Upper lobe of right lung (tissue), 1 donor: ENCODE measurements around the gene KRTAP2-4. TPM values are rescaled to one million over a fixed set of nuclear protein-coding genes. Genes with fewer than 3 reads are reported as not detected.
A peak's percentile ranks its signal among the peaks of the same experiment; 100 is the strongest.
"Not testable (repeated sequence)": the region's sequence is repeated elsewhere in the genome, so short reads cannot be mapped to it uniquely, and the experiment has no call there.

Experiments used
- ATAC-seq: fragments of 200-7000 bp; cut with Tn5 transposase; one replicate; pipeline ENCODE4 v1.9.1; 2020; ENCODE audit warnings: mild to moderate bottlenecking, moderate library complexity
- DNase-seq: peaks from one replicate; pipeline ENCODE4 v3.0.0-alpha.2; 2020
- H3K27ac ChIP-seq: fragments of 200-600 bp; one replicate; pipeline ENCODE4 v1.8.0; 2022
- H3K27me3 ChIP-seq: fragments of 200-600 bp; one replicate; pipeline ENCODE4 v1.8.0; 2022; ENCODE audit warnings: mild to moderate bottlenecking
- H3K36me3 ChIP-seq: fragments of 200-600 bp; one replicate; pipeline ENCODE4 v1.8.0; 2022
- H3K4me1 ChIP-seq: fragments of 200-600 bp; one replicate; pipeline ENCODE4 v1.8.0; 2022
- H3K4me3 ChIP-seq: fragments of 200-600 bp; one replicate; pipeline ENCODE4 v1.8.0; 2022; ENCODE audit warnings: mild to moderate bottlenecking
- H3K9me3 ChIP-seq: fragments of 200-600 bp; one replicate; pipeline ENCODE4 v1.8.0; 2022
- intact Hi-C: fragments of 100-400 bp; cut with DNase I; formaldehyde crosslinking; loops from one replicate; pipeline ENCODE4 v1.11.0; 2022
- total RNA-seq: library from RNA; stranded (reverse); fragmentation: NEBNext Ultra II Directional; extraction: Animal tissue kit (Norgen Biotek cat#: 25700); gene quantifications from one replicate; pipeline ENCODE4 v1.2.1, GENCODE V29; 2021
- TF ChIP-seq, protein P1 (sequence below): fragments of 200-600 bp; IDR thresholded peaks from one replicate; pipeline ENCODE4 v1.8.0; 2022; ENCODE audit warnings: antibody characterized with exemption
- donor health status: DM: no; HTN: yes; CAD: no; lungs with severe emphysema.

KRTAP2-4 gene
- total RNA-seq, 1 donor from 2014 or later = not detected

DNA sequence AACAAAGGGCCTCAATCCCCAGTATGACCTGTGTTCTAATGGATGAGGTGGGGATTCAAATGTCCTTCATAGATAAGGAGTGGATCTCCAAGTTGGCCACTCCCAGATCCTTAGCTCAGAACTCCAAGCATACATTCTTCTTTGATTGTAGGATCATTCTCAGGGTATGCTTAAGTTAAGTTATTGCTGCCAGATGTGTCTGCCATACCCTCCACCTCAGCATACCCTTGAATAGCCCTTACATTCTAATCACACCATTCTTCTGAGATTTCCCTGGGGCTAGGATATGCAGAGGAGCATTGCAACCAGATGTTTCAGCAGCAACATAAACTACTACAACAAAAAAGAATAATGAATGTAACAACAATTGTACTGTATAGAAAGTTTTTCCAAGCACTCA is 1.6 kb upstream of the KRTAP2-4 start:
- TF ChIP-seq, protein P1, sequence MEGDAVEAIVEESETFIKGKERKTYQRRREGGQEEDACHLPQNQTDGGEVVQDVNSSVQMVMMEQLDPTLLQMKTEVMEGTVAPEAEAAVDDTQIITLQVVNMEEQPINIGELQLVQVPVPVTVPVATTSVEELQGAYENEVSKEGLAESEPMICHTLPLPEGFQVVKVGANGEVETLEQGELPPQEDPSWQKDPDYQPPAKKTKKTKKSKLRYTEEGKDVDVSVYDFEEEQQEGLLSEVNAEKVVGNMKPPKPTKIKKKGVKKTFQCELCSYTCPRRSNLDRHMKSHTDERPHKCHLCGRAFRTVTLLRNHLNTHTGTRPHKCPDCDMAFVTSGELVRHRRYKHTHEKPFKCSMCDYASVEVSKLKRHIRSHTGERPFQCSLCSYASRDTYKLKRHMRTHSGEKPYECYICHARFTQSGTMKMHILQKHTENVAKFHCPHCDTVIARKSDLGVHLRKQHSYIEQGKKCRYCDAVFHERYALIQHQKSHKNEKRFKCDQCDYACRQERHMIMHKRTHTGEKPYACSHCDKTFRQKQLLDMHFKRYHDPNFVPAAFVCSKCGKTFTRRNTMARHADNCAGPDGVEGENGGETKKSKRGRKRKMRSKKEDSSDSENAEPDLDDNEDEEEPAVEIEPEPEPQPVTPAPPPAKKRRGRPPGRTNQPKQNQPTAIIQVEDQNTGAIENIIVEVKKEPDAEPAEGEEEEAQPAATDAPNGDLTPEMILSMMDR = no peak

DNA sequence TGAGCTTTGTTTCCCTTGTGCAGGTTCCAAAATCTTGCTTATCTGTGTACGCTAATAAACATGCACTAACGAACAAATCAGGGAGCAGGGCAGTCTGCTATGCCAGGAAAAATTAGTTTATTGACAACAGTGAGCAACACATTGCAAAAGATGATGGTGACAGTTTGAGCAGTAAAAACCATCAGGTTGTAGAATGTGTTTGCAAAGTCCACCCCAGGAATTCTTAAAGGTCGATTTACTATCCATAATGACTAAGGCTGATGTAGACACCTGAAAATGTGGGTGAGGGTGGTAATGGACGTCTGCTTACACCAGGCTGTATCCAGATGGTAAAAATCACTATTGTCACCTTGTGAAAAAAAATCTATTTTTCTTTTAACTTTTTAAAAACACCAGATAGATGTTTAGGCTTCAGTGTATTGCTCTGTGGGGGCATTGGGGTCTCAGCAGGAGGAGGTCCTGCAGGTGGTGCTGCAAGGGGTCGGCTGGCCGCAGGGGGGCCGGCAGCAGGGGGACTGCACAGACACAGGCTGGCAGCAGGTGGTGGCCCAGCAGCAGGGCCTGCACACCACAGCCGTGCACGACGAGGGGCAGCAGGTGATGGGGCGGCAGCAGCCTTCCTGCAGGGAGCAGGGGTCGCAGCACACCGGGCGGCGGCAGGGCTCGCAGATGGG is 526 bp downstream of the KRTAP2-4 start:
- DNase-seq, H3K9me3 ChIP-seq, H3K4me1 ChIP-seq, intact Hi-C loops, H3K4me3 ChIP-seq, H3K36me3 ChIP-seq, H3K27ac ChIP-seq, ATAC-seq: not testable (repeated sequence)
- peaks cover 12% of the 10 kb centered on the region for H3K27me3 ChIP-seq

More for the DNA sequence above, 1.6 kb upstream of the KRTAP2-4 start:
- ATAC-seq (no peak), DNase-seq (no peak)
- Histone ChIP-seq H3K4me3 (no peak overlapping the region), H3K9me3 (no peaks in the 10 kb centered on the region), H3K36me3 (no peaks in the 10 kb centered on the region), H3K27ac (no peak overlapping the region), H3K4me1 (no peaks in the 10 kb centered on the region), H3K27me3 (peaks cover 6% of the 10 kb centered on the region)
- intact Hi-C loops = no loop called here

- peaks cover 12% of the 10 kb centered on the region for H3K27me3 ChIP-seq
- no peaks in the 10 kb centered on the region for H3K36me3 ChIP-seq
- no peak overlapping the region for H3K27ac ChIP-seq
- TF ChIP-seq, protein P1 = no peak
- ATAC-seq (no peak), DNase-seq (no peak)
- H3K9me3 ChIP-seq = no peaks in the 10 kb centered on the region
- H3K4me1 ChIP-seq = no peaks in the 10 kb centered on the region
- H3K4me3 ChIP-seq = no peak overlapping the region
- intact Hi-C loops = no loop called here
Measured at GRCh38 chr17:41064301-41064700, 1.4 kb downstream of the KRTAP2-4 start.

DNA sequence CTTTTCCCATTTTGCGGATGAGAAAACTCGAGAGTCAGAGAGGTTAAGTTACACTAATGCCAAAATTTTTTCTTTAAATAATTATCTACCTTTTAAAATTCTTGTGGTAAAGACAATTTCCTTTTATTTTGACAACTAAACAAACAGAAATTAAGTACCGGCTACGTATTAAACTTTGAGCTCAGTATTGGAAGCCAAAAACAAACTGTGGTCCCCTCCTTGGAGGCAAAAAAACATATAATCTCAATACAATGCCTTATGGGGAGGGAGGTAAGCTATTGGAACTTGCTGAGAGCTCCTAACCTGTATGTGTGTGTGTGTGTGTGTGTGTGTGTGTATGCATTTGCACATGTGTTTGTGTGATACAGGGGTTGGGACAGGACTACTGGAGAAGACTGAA is 2.2 kb downstream of the KRTAP2-4 start:
- H3K27me3 ChIP-seq = peaks cover 12% of the 10 kb centered on the region
- TF ChIP-seq, protein P1 = no peak
- no peak overlapping the region for H3K4me3 ChIP-seq
- no peaks in the 10 kb centered on the region for H3K36me3 ChIP-seq
- H3K27ac ChIP-seq = no peak overlapping the region
- intact Hi-C loops = no loop called here
- H3K4me1 ChIP-seq = no peaks in the 10 kb centered on the region
- DNase-seq (no peak), ATAC-seq (no peak)
- H3K9me3 ChIP-seq = no peaks in the 10 kb centered on the region

DNA sequence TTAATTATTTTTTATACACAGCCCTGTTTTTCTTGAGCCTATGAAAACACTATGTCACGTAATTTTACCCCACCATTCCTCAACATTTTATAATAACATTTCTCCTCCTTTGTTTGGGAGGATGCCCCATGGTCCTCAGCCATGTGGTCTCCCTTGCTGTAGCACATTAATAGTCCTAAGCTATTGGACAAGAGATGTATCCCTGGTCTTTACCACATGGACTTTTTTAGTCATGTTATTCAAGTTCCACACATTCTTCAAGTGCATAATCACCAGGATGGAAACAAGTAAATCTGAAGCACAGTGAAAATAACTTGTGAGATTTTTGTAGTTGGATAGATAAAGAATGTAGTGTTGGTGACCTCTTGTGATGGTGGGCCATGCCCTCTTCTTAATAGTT is 3.7 kb downstream of the KRTAP2-4 start:
- no peaks in the 10 kb centered on the region for H3K36me3 ChIP-seq
- H3K4me1 ChIP-seq = no peaks in the 10 kb centered on the region
- H3K9me3 ChIP-seq = no peaks in the 10 kb centered on the region
- intact Hi-C loops = no loop called here
- H3K4me3 ChIP-seq = no peak overlapping the region
- H3K27me3 ChIP-seq = peaks cover 12% of the 10 kb centered on the region
- no peak for ATAC-seq
- no peak overlapping the region for H3K27ac ChIP-seq
- DNase-seq = no peak
- TF ChIP-seq, protein P1 = no peak

GRCh38 chr17:41060052-41060604 is 5.6 kb downstream of the KRTAP2-4 start, which contains the start of gene KRTAP2-3:
KRTAP2-3 (minus strand) TSS chr17:41060114; CDS start chr17:41060050, 64 bp downstream.
- no peak for DNase-seq
- intact Hi-C loops = no loop called here

DNA sequence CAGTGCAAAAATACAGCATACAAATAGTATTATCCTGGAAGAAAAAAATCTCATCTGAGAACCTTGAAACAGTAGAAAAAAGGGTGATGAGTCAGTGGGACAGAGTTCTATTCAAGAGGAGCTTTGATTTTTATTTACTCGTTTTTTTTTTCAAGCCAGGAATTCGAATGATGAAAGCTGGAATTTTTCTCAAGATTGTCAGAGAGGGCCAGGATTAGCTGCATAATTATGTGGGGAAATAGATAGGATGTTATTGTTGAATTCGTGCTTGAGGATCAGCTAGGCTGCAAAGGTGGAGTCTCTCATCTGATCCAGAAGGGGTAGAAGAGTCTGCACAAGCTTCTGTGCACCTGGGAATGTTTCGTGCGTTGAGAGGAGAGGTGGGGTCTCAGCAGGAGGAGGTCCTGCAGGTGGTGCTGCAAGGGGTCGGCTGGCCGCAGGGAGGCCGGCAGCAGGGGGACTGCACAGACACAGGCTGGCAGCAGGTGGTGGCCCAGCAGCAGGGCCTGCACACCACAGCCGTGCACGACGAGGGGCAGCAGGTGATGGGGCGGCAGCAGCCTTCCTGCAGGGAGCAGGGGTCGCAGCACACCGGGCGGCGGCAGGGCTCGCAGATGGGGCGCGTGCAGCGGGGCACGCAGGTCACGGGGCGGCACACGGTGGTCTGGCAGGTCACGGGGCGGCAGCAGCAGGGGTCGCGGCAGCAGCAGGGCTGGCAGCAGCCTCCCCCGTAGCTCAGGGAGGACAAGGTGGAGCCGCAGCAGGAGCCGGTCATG is 6.2 kb downstream of the KRTAP2-4 start:
- H3K4me1 ChIP-seq, H3K4me3 ChIP-seq, intact Hi-C loops, H3K9me3 ChIP-seq, H3K36me3 ChIP-seq, DNase-seq, H3K27ac ChIP-seq: not testable (repeated sequence)
- ATAC-seq = peak; percentile 47
- H3K27me3 ChIP-seq = peaks cover 12% of the 10 kb centered on the region

More at GRCh38 chr17:41060052-41060604, 5.6 kb downstream of the KRTAP2-4 start, which contains the start of gene KRTAP2-3:
- peaks cover 12% of the 10 kb centered on the region for H3K27me3 ChIP-seq
- H3K9me3 ChIP-seq = no peaks in the 10 kb centered on the region
- ATAC-seq = no peak
- no peak within 1 kb of the TSS for H3K4me3 ChIP-seq
- TF ChIP-seq, protein P1 = no peak
- H3K36me3 ChIP-seq = no peaks in the 10 kb centered on the region
- H3K4me1 ChIP-seq = no peaks in the 10 kb centered on the region
- H3K27ac ChIP-seq = no peak within 1 kb of the TSS
